GM23338 (cell line): ENCODE data around the gene RPN2. TPM values are rescaled to one million over a fixed set of nuclear protein-coding genes. Genes with fewer than 3 reads are reported as not detected.
A peak's percentile ranks its signal among the peaks of the same experiment; 100 is the strongest.

ENCODE experiments used
- ATAC-seq: fragments of 200-7000 bp; cut with Tn5 transposase; 3 replicates; pipeline ENCODE4 v1.9.1; 2020
- DNase-seq: peaks from one replicate; pipeline ENCODE4 v3.0.0-alpha.2; 2015; ENCODE audit warnings: low spot score
- H2AFZ ChIP-seq: fragments of 200-600 bp; sonication (generic); 2 replicates; pipeline ENCODE4 v1.8.0; 2016; ENCODE audit warnings: antibody characterized with exemption, mild to moderate bottlenecking, moderate library complexity
- H3F3A ChIP-seq: fragments of 200-600 bp; sonication (generic); replicated peaks from 2 replicates; pipeline ENCODE4 v1.8.0; 2017; ENCODE audit warnings: antibody characterized with exemption, mixed run types, low read depth
- H3K27ac ChIP-seq: fragments of 200-600 bp; sonication (generic); 2 replicates; pipeline ENCODE4 v1.6.1; 2016; ENCODE audit warnings: low read depth
- H3K27me3 ChIP-seq: fragments of 200-600 bp; sonication (generic); 2 replicates; pipeline ENCODE4 v1.8.0; 2016; ENCODE audit warnings: mild to moderate bottlenecking, mixed run types, moderate library complexity; ENCODE audit not compliant: insufficient read depth
- H3K36me3 ChIP-seq: fragments of 200-600 bp; sonication (generic); 2 replicates; pipeline ENCODE4 v1.8.0; 2016; ENCODE audit warnings: mild to moderate bottlenecking; ENCODE audit not compliant: insufficient read depth
- H3K4me1 ChIP-seq: fragments of 200-600 bp; sonication (generic); 2 replicates; pipeline ENCODE4 v1.8.0; 2016; ENCODE audit warnings: mild to moderate bottlenecking, moderate library complexity; ENCODE audit not compliant: insufficient read depth
- H3K4me2 ChIP-seq: fragments of 200-600 bp; sonication (generic); 2 replicates; pipeline ENCODE4 v1.7.1; 2017; ENCODE audit warnings: mixed run types
- H3K4me3 ChIP-seq: fragments of 200-600 bp; sonication (generic); 2 replicates; pipeline ENCODE4 v1.6.1; 2016; ENCODE audit warnings: mixed run types
- H3K79me2 ChIP-seq: fragments of 200-600 bp; sonication (generic); replicated peaks from 2 replicates; pipeline ENCODE4 v1.8.0; 2017; ENCODE audit warnings: mild to moderate bottlenecking; ENCODE audit not compliant: insufficient read depth
- H3K9me2 ChIP-seq: fragments of 200-600 bp; sonication (generic); 2 replicates; pipeline ENCODE4 v1.8.0; 2017; ENCODE audit not compliant: insufficient read depth
- H4K20me1 ChIP-seq: fragments of 200-600 bp; sonication (generic); replicated peaks from 2 replicates; pipeline ENCODE4 v1.8.0; 2017; ENCODE audit warnings: mild to moderate bottlenecking; ENCODE audit not compliant: insufficient read depth
- H3K27ac Mint-ChIP-seq: 2 replicates; pipeline ENCODE4 v1.8.0; 2020; ENCODE audit warnings: inconsistent platforms, mild to moderate bottlenecking, moderate library complexity, mixed read lengths
- H3K27me3 Mint-ChIP-seq: 3 replicates; pipeline ENCODE4 v1.8.0; 2022; ENCODE audit warnings: low read depth, mild to moderate bottlenecking, moderate library complexity, mixed read lengths, inconsistent platforms; ENCODE audit not compliant: insufficient read depth, poor library complexity
- H3K36me3 Mint-ChIP-seq: 3 replicates; pipeline ENCODE4 v1.8.0; 2021; ENCODE audit warnings: low read depth, mild to moderate bottlenecking, inconsistent platforms, moderate library complexity, mixed read lengths
- H3K4me1 Mint-ChIP-seq: 3 replicates; pipeline ENCODE4 v1.8.0; 2020; ENCODE audit warnings: mild to moderate bottlenecking, inconsistent platforms, mixed read lengths
- H3K4me3 Mint-ChIP-seq: 3 replicates; pipeline ENCODE4 v1.8.0; 2021; ENCODE audit warnings: moderate library complexity, mild to moderate bottlenecking, inconsistent platforms, mixed read lengths
- H3K9me3 Mint-ChIP-seq: 3 replicates; pipeline ENCODE4 v1.8.0; 2020; ENCODE audit warnings: moderate library complexity, mild to moderate bottlenecking, inconsistent platforms, mixed read lengths
- CREB1 ChIP-seq: fragments of 250-450 bp; sonication (Bioruptor Pico); IDR thresholded peaks from 2 replicates; pipeline ENCODE4 v1.5.0; 2020; ENCODE audit warnings: low read depth, mild to moderate bottlenecking, moderate library complexity
- EZH2 ChIP-seq: fragments of 200-600 bp; sonication (generic); IDR thresholded peaks from one replicate; pipeline ENCODE4 v1.8.0; 2017; ENCODE audit warnings: antibody characterized with exemption, mild to moderate bottlenecking, low read depth; ENCODE audit not compliant: unreplicated experiment
- EZH2phosphoT487 ChIP-seq: fragments of 200-600 bp; sonication (generic); IDR thresholded peaks from one replicate; pipeline ENCODE4 v1.8.1; 2018; ENCODE audit warnings: antibody characterized with exemption; ENCODE audit not compliant: unreplicated experiment
- JUNB ChIP-seq: IDR thresholded peaks from one replicate; pipeline ENCODE4 v1.6.1; 2016; ENCODE audit warnings: antibody characterized with exemption; ENCODE audit not compliant: unreplicated experiment
- NANOG ChIP-seq: IDR thresholded peaks from 2 replicates; pipeline ENCODE4 v1.6.1; 2016; ENCODE audit warnings: antibody characterized with exemption, borderline replicate concordance
- POLR2AphosphoS5 ChIP-seq: IDR thresholded peaks from 2 replicates; pipeline ENCODE4 v1.6.1; 2016; ENCODE audit warnings: antibody characterized with exemption, low read depth
- STAT1 ChIP-seq: IDR thresholded peaks from one replicate; pipeline ENCODE4 v1.6.1; 2016; ENCODE audit warnings: antibody characterized with exemption; ENCODE audit not compliant: unreplicated experiment
- ZNF114 ChIP-seq: fragments of 250-450 bp; sonication (Bioruptor Pico); IDR thresholded peaks from 2 replicates; pipeline ENCODE4 v1.5.0; 2020; ENCODE audit warnings: mild to moderate bottlenecking, moderate library complexity
- ZNF331 ChIP-seq: fragments of 250-450 bp; sonication (Bioruptor Pico); IDR thresholded peaks from 2 replicates; pipeline ENCODE4 v1.5.0; 2020; ENCODE audit warnings: low read depth, mild to moderate bottlenecking, moderate library complexity
- polyA plus RNA-seq: library from polyadenylated mRNA; unstranded; fragments of >200 nt; fragmentation: Nextera tagmentation; extraction: Ambion mirVana; gene quantifications from 2 replicates; pipeline ENCODE4 v1.2.1, GENCODE V29; 2016
- total RNA-seq: library from RNA; depleted of rRNA; stranded (reverse); fragments of >200 nt; shearing (Covaris generic); gene quantifications from 2 replicates; pipeline ENCODE4 v1.2.3, GENCODE V29; 2014
- TF ChIP-seq, protein P1 (sequence below): fragments of 250-450 bp; sonication (Bioruptor Pico); IDR thresholded peaks from 2 replicates; pipeline ENCODE4 v1.5.0; 2020; ENCODE audit warnings: mild to moderate bottlenecking, moderate library complexity
- TF ChIP-seq, protein P2 (sequence below): IDR thresholded peaks from one replicate; pipeline ENCODE4 v1.6.1; 2018; ENCODE audit warnings: antibody characterized with exemption; ENCODE audit not compliant: unreplicated experiment
- TF ChIP-seq, protein P3 (sequence below), 2 experiments: fragments of 200-600 bp in 1 of 2; sonication (generic) in 1 of 2; conservative IDR thresholded peaks; 2 replicates each; pipeline versions ENCODE4 v1.5.1 to v1.6.1; 2016 to 2017; ENCODE audit warnings: antibody characterized with exemption in 2 of 2, low read depth in 2 of 2, mild to moderate bottlenecking in 2 of 2, moderate library complexity in 1 of 2
- TF ChIP-seq, protein P4 (sequence below): IDR thresholded peaks from 2 replicates; pipeline ENCODE4 v1.6.1; 2016; ENCODE audit warnings: antibody characterized with exemption

Gene RPN2
- total and polyA plus RNA-seq, 2 experiments from 2014 or later: 244 to 302 TPM

DNA sequence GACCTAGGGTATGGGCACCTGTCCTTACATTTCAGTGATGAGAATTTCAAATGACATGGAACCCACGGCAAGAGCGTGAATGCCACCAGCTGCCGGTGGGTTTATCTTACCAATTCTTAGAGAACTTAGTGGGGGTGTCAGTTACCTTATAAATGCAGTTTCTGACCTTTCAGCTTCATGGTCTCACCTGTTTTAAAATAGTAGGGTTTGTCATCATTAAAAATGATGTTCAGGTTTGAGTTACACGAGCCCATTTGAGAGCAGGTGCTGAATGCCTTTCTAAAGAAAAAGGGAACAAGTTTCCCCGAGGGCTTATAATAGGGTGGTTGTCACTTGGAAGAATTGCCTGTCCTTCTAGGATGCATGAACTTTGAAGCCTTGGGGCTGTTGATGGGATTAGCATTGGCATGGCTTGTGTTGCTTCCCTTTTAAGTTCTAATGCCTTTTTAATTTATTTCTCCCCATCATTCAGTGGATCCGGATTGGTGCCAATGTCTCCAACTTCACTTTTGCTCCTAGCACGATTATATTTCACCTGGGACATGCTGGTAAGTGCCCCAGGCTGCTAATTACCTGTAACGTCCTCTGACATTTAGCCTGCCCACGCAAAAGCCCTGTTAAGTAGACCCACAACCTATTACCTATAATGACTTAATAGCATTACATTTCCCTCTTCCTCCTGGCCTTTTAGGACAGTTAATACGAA lies 54.6 kb downstream of the RPN2 start:
- no peak overlapping the region for H3K27ac Mint-ChIP-seq
- H3K4me1 Mint-ChIP-seq: peaks cover 23% of the 10 kb centered on the region
- H3K27me3 Mint-ChIP-seq: peaks cover 3% of the 10 kb centered on the region
- Histone ChIP-seq H3K79me2 (no peaks in the 10 kb centered on the region), H3K9me2 (no peaks in the 10 kb centered on the region), H3K4me3 (no peak overlapping the region), H2AFZ (no peak overlapping the region), H3K4me2 (no peak overlapping the region), H3K27ac (peak overlapping the region; percentile 52; the same call in 1 of the 2 replicates), H3K36me3 (peaks cover 74% of the 10 kb centered on the region), H3F3A (no peaks in the 10 kb centered on the region; the same call in 1 of the 2 replicates), H3K27me3 (no peaks in the 10 kb centered on the region), H3K4me1 (peaks cover 18% of the 10 kb centered on the region), H4K20me1 (peaks cover 17% of the 10 kb centered on the region)
- no peaks in the 10 kb centered on the region for H3K9me3 Mint-ChIP-seq
- DNase-seq (no peak), ATAC-seq (no peak)
- no peak for TF ChIP-seq STAT1
- TF ChIP-seq CREB1: no peak
- no peak for TF ChIP-seq JUNB
- TF ChIP-seq EZH2: no peak
- no peak for TF ChIP-seq ZNF331 (CRISPR knock-in tag)
- TF ChIP-seq, protein P1, sequence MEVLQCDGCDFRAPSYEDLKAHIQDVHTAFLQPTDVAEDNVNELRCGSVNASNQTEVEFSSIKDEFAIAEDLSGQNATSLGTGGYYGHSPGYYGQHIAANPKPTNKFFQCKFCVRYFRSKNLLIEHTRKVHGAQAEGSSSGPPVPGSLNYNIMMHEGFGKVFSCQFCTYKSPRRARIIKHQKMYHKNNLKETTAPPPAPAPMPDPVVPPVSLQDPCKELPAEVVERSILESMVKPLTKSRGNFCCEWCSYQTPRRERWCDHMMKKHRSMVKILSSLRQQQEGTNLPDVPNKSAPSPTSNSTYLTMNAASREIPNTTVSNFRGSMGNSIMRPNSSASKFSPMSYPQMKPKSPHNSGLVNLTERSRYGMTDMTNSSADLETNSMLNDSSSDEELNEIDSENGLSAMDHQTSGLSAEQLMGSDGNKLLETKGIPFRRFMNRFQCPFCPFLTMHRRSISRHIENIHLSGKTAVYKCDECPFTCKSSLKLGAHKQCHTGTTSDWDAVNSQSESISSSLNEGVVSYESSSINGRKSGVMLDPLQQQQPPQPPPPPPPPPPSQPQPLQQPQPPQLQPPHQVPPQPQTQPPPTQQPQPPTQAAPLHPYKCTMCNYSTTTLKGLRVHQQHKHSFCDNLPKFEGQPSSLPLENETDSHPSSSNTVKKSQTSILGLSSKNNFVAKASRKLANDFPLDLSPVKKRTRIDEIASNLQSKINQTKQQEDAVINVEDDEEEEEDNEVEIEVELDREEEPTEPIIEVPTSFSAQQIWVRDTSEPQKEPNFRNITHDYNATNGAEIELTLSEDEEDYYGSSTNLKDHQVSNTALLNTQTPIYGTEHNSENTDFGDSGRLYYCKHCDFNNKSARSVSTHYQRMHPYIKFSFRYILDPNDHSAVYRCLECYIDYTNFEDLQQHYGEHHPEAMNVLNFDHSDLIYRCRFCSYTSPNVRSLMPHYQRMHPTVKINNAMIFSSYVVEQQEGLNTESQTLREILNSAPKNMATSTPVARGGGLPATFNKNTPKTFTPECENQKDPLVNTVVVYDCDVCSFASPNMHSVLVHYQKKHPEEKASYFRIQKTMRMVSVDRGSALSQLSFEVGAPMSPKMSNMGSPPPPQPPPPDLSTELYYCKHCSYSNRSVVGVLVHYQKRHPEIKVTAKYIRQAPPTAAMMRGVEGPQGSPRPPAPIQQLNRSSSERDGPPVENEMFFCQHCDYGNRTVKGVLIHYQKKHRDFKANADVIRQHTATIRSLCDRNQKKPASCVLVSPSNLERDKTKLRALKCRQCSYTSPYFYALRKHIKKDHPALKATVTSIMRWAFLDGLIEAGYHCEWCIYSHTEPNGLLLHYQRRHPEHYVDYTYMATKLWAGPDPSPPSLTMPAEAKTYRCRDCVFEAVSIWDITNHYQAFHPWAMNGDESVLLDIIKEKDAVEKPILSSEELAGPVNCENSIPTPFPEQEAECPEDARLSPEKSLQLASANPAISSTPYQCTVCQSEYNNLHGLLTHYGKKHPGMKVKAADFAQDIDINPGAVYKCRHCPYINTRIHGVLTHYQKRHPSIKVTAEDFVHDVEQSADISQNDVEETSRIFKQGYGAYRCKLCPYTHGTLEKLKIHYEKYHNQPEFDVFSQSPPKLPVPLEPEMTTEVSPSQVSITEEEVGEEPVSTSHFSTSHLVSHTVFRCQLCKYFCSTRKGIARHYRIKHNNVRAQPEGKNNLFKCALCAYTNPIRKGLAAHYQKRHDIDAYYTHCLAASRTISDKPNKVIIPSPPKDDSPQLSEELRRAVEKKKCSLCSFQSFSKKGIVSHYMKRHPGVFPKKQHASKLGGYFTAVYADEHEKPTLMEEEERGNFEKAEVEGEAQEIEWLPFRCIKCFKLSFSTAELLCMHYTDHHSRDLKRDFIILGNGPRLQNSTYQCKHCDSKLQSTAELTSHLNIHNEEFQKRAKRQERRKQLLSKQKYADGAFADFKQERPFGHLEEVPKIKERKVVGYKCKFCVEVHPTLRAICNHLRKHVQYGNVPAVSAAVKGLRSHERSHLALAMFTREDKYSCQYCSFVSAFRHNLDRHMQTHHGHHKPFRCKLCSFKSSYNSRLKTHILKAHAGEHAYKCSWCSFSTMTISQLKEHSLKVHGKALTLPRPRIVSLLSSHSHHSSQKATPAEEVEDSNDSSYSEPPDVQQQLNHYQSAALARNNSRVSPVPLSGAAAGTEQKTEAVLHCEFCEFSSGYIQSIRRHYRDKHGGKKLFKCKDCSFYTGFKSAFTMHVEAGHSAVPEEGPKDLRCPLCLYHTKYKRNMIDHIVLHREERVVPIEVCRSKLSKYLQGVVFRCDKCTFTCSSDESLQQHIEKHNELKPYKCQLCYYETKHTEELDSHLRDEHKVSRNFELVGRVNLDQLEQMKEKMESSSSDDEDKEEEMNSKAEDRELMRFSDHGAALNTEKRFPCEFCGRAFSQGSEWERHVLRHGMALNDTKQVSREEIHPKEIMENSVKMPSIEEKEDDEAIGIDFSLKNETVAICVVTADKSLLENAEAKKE (CRISPR knock-in tag): no peak
- no peak for TF ChIP-seq POLR2AphosphoS5
- no peak for TF ChIP-seq NANOG
- TF ChIP-seq EZH2phosphoT487: no peak
- no peak for TF ChIP-seq ZNF114 (CRISPR knock-in tag)
- TF ChIP-seq, protein P2, sequence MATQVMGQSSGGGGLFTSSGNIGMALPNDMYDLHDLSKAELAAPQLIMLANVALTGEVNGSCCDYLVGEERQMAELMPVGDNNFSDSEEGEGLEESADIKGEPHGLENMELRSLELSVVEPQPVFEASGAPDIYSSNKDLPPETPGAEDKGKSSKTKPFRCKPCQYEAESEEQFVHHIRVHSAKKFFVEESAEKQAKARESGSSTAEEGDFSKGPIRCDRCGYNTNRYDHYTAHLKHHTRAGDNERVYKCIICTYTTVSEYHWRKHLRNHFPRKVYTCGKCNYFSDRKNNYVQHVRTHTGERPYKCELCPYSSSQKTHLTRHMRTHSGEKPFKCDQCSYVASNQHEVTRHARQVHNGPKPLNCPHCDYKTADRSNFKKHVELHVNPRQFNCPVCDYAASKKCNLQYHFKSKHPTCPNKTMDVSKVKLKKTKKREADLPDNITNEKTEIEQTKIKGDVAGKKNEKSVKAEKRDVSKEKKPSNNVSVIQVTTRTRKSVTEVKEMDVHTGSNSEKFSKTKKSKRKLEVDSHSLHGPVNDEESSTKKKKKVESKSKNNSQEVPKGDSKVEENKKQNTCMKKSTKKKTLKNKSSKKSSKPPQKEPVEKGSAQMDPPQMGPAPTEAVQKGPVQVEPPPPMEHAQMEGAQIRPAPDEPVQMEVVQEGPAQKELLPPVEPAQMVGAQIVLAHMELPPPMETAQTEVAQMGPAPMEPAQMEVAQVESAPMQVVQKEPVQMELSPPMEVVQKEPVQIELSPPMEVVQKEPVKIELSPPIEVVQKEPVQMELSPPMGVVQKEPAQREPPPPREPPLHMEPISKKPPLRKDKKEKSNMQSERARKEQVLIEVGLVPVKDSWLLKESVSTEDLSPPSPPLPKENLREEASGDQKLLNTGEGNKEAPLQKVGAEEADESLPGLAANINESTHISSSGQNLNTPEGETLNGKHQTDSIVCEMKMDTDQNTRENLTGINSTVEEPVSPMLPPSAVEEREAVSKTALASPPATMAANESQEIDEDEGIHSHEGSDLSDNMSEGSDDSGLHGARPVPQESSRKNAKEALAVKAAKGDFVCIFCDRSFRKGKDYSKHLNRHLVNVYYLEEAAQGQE: no peak
- TF ChIP-seq, protein P3, sequence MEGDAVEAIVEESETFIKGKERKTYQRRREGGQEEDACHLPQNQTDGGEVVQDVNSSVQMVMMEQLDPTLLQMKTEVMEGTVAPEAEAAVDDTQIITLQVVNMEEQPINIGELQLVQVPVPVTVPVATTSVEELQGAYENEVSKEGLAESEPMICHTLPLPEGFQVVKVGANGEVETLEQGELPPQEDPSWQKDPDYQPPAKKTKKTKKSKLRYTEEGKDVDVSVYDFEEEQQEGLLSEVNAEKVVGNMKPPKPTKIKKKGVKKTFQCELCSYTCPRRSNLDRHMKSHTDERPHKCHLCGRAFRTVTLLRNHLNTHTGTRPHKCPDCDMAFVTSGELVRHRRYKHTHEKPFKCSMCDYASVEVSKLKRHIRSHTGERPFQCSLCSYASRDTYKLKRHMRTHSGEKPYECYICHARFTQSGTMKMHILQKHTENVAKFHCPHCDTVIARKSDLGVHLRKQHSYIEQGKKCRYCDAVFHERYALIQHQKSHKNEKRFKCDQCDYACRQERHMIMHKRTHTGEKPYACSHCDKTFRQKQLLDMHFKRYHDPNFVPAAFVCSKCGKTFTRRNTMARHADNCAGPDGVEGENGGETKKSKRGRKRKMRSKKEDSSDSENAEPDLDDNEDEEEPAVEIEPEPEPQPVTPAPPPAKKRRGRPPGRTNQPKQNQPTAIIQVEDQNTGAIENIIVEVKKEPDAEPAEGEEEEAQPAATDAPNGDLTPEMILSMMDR (conservative IDR thresholded peaks at IDR 0.05; ENCODE audit: low read depth in 2 of 2): no peak
- TF ChIP-seq, protein P4, sequence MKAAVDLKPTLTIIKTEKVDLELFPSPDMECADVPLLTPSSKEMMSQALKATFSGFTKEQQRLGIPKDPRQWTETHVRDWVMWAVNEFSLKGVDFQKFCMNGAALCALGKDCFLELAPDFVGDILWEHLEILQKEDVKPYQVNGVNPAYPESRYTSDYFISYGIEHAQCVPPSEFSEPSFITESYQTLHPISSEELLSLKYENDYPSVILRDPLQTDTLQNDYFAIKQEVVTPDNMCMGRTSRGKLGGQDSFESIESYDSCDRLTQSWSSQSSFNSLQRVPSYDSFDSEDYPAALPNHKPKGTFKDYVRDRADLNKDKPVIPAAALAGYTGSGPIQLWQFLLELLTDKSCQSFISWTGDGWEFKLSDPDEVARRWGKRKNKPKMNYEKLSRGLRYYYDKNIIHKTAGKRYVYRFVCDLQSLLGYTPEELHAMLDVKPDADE: no peak
- no peak overlapping the region for H3K4me3 Mint-ChIP-seq
- peaks cover 93% of the 10 kb centered on the region for H3K36me3 Mint-ChIP-seq
